Gastrocnemius medialis (tissue), 4 donors: ENCODE results near the gene ANKRD31.

Experiments
- CTCF ChIP-seq, 5 experiments: fragments of 450-650 bp in 3 of 5; fragments of 200-600 bp in 2 of 5; sonication (generic) in 2 of 5; IDR thresholded peaks in 4 of 5; conservative IDR thresholded peaks in 1 of 5; 1 replicate in 4 of 5; 2 replicates in 1 of 5; pipeline ENCODE4 v1.5.1; 2016 to 2019; ENCODE audit warnings: antibody characterized with exemption in 5 of 5, mild to moderate bottlenecking in 3 of 5, moderate library complexity in 3 of 5
- POLR2A ChIP-seq, 2 donors: fragments of 450-650 bp; IDR thresholded peaks; one replicate each; pipeline ENCODE4 v1.6.1; 2017; ENCODE audit warnings: antibody characterized with exemption in 2 of 2, mild to moderate bottlenecking in 2 of 2, moderate library complexity in 2 of 2

- TF ChIP-seq CTCF (IDR thresholded peaks at IDR 0.05 in 4 of 5, conservative IDR thresholded peaks at IDR 0.05 in 1 of 5) (no peak), POLR2A (IDR thresholded peaks at IDR 0.05) (no peak)
Observed at GRCh38 chr5:75274486-75274885, 37.8 kb upstream of the ANKRD31 start.
